ENCODE data around the gene STRBP. TPM values are rescaled to one million over a fixed set of nuclear protein-coding genes. Genes with fewer than 3 reads are reported as not detected.

STRBP gene
- total RNA-seq, result 5.0 and 6.0 TPM in 2 replicates

DNA sequence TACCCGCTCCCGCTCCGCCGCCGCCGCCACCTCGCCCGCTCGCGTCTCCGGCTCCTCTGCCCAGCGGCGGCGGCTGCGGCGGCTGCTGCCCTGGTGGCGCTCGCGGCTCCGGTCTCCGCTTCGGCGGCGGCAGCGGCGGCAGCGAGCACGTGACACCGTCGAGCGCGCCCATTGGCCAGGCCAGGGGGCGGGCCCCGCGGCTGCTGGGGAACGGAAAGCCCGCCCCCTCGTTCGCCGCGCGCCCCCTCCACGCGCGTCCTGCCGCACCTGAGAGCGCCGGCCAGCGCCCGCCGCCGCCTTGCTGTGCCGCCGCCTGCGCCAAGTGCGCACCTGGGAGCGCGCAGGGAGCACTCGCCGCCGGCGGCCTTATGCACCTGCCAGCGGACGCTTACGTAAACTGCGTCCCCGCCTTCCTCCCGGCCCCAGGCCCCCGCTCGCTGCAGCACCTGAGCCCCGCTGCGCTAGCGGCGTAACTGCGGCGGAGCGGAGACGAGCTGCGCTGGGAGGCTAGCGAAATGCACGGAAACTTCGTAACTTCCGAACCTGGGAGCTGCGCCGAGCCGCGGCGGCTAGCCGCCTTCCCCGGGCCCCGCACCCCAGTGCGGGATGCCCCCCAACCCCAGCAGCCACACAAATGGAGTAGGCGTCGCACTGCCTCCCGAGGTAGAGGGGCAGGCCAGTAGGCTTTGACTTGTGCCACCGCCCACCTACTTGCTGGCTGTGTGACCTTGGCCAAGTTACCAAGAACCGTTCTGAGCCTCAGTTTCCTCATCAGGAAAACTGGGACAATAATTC is at the start of gene STRBP:
TSS of gene STRBP (minus strand) at position 122 of the 795 bp plus-strand sequence. CDS start 84,452 bp downstream, outside the sequence.

Other genes with a start within 250 kb of the STRBP start
- 0.49 and 1.1 TPM in 2 replicates for gene GPR21, start 234.9 kb downstream of the STRBP start, total RNA-seq
- under 0.01 and 0.16 TPM in 2 replicates for gene CRB2, start 87.6 kb upstream of the STRBP start, total RNA-seq

All from hair follicle dermal papilla cell (primary cell).